AG09309 (cell line): ENCODE data around the gene MAN1A1.
A peak's percentile ranks its signal among the peaks of the same experiment; 100 is the strongest.

Source experiments
- DNase-seq: peaks from one replicate; pipeline ENCODE4 v3.0.0-alpha.2; 2010; ENCODE audit warnings: low read depth
- H3K4me3 ChIP-seq: 2 replicates; pipeline ENCODE4 v1.5.1; 2011; ENCODE audit warnings: mild to moderate bottlenecking, low read depth, low read length, moderate library complexity; ENCODE audit not compliant: control insufficient read depth
- CTCF ChIP-seq: IDR thresholded peaks from 2 replicates; pipeline ENCODE4 v1.5.1; 2011; ENCODE audit warnings: mild to moderate bottlenecking, low read depth, low read length, inconsistent platforms; ENCODE audit not compliant: insufficient read depth, control insufficient read depth; ENCODE audit errors: missing control alignments

MAN1A1 gene

GRCh38 chr6:119289651-119290050, 59.9 kb downstream of the MAN1A1 start:
- TF ChIP-seq CTCF: no peak
- DNase-seq: no peak
- H3K4me3 ChIP-seq: no peak overlapping the region

DNA sequence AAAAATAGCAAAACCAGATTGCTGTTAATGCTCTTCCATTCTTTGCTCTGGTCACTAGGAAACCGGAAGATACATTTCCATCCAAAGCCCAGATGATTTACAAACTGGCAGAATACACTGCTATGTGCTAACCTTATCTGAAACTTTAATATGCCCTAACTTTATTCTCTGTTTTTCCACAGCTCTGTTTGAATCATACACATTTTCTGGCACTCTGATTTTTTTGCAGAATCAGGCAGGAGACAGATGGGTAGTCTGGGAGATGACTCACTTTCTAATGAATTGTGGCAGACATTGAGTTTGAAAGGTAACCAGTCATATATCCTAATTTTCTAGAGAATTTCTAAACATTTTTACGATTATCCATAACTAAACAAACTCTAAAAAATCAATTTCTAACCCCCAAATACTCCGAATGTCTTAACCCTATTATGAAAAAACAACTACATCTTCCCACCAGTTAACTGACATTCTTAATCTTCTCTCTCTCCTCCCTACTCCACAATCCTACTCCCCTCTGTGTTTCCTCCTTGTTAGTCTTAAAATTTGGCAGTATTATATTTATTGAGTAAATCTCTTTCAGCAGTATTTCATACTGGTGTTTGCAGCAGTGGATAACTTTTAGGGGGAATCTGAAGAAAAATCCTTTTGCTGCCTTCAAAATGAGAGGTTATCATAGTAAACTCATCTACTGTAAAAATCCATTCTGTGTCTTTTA, 63.5 kb downstream of the MAN1A1 start:
- TF ChIP-seq CTCF: no peak
- DNase-seq: no peak
- no peak overlapping the region for H3K4me3 ChIP-seq

DNA sequence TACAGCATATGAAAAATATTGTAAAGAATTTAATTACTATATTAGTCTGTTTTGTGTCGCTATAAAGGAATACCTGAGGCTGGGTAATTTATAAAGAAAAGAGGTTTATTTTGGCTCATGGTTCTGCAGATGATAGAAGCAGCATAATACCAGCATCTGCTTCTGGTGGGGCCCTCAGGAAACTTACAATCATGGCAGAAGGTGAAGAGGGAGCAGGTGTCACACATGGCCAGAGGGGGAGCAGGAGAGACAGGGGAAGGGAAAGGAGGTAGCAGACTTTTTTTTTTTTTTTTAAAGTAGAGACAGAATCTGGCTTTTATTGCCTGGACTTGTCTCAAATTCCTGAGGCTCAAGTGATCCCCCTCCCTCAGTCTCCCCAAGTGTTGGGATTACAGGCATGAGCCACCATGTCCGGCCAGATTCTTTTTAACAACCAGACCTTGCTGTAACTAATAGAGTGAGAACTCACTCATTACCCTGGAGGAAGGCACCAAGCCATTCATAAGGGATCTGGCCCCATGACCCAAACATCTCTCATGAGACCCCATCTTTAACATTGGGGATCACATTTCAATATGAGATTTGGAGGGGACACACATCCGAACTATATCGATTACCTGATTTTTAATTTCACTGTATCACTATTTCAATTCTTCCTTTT, 64.6 kb downstream of the MAN1A1 start:
- TF ChIP-seq CTCF: peak; percentile 18
- DNase-seq: no peak
- no peak overlapping the region for H3K4me3 ChIP-seq

GRCh38 chr6:119283979-119284545, 65.5 kb downstream of the MAN1A1 start:
- TF ChIP-seq CTCF: no peak

DNA sequence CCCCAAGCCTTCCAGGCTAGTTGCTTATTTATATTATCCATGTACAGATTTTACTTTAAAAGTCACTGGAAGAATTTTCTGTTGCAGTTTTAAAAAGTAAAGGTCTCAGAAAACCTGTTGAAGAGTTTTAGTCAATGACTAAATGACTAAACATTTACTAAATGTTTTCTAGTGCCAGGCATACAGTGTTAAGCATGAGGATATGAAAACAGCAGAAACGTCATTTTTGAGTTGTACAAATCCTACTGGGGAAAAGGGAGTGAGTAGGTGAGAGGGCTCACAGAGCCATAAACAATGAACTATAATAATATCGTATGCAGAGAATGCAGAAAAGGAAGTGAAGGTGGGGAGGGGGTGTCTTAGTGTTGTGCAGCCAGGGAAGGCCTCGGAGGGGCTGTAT, 66.3 kb downstream of the MAN1A1 start:
- no peak for TF ChIP-seq CTCF
- H3K4me3 ChIP-seq: no peak overlapping the region
- no peak for DNase-seq

More at GRCh38 chr6:119283979-119284545, 65.5 kb downstream of the MAN1A1 start:
- H3K4me3 ChIP-seq: no peak overlapping the region
- DNase-seq: no peak

DNA sequence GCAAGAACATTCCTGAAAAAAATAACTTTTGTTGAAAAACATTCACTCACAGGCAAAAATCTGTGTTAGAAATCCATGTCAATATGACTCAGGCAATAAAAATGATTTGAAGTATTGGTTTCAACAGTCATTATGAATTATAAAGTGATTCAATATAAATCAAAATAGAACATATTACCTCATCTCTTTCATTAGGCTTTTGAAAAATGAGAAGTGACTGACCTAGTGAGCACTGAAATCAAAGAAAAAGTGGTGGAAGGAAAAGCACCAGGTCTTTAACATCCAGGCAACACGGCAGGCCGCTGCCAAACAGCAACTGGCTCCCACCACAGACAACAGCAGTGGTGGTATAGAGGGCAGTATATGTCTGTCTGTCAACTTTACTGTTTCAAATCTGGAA, 68.9 kb downstream of the MAN1A1 start:
- DNase-seq: no peak
- no peak overlapping the region for H3K4me3 ChIP-seq
- TF ChIP-seq CTCF: no peak
